H1 (cell line): Measurements from ENCODE around the gene KANSL1.

Experiments used
- ATF3 ChIP-seq: IDR thresholded peaks from 2 replicates; pipeline ENCODE4 v1.6.1; 2011; ENCODE audit warnings: low read depth, mild to moderate bottlenecking, low read length; ENCODE audit not compliant: insufficient read depth
- BACH1 ChIP-seq: IDR thresholded peaks from 2 replicates; pipeline ENCODE4 v1.6.1; 2012; ENCODE audit warnings: low read length, improper control_type of control experiment
- CHD1 ChIP-seq: IDR thresholded peaks from 2 replicates; pipeline ENCODE4 v1.6.1; 2012; ENCODE audit warnings: low read depth, low read length, improper control_type of control experiment
- CHD2 ChIP-seq: IDR thresholded peaks from 2 replicates; pipeline ENCODE4 v1.6.1; 2012; ENCODE audit warnings: low read length, improper control_type of control experiment
- CTCF ChIP-seq, 3 experiments: IDR thresholded peaks; 1 replicate in 2 of 3; 2 replicates in 1 of 3; pipeline versions ENCODE4 v1.5.1 to v1.6.1; 2011; ENCODE audit warnings: low read length in 3 of 3, mild to moderate bottlenecking in 3 of 3, inconsistent platforms in 2 of 3, low read depth in 1 of 3, moderate library complexity in 1 of 3; ENCODE audit not compliant: insufficient read depth in 1 of 3; ENCODE audit errors: control extremely low read depth in 1 of 3
- EGR1 ChIP-seq: IDR thresholded peaks from 2 replicates; pipeline ENCODE4 v1.6.1; 2011; ENCODE audit warnings: low read depth, low read length, borderline replicate concordance
- EP300 ChIP-seq, 2 experiments: IDR thresholded peaks; 1 replicate in 1 of 2; 2 replicates in 1 of 2; pipeline ENCODE4 v1.6.1; 2011 to 2012; ENCODE audit warnings: low read depth in 2 of 2, low read length in 2 of 2, mild to moderate bottlenecking in 2 of 2, borderline replicate concordance in 1 of 2, inconsistent platforms in 1 of 2, moderate library complexity in 1 of 2
- MAFK ChIP-seq: IDR thresholded peaks from 2 replicates; pipeline ENCODE4 v1.6.1; 2012; ENCODE audit warnings: low read depth, mild to moderate bottlenecking, improper control_type of control experiment, low read length
- POLR2A ChIP-seq, 2 experiments: IDR thresholded peaks; 1 replicate in 1 of 2; 2 replicates in 1 of 2; pipeline ENCODE4 v1.6.1; 2011; ENCODE audit warnings: low read depth in 2 of 2, low read length in 2 of 2, mild to moderate bottlenecking in 2 of 2; ENCODE audit errors: control extremely low read depth in 1 of 2
- POLR2AphosphoS5 ChIP-seq: IDR thresholded peaks from 2 replicates; pipeline ENCODE4 v1.6.1; 2011; ENCODE audit warnings: low read depth, low read length
- RNF2 ChIP-seq: fragments of 200-900, 300-1000 bp; sonication (generic); IDR thresholded peaks from 2 replicates; pipeline ENCODE4 v1.7.1; 2016; ENCODE audit warnings: borderline replicate concordance, low read depth, mild to moderate bottlenecking, antibody characterized with exemption, low read length; ENCODE audit not compliant: poor library complexity, severe bottlenecking; ENCODE audit errors: missing control alignments
- SP1 ChIP-seq: IDR thresholded peaks from 2 replicates; pipeline ENCODE4 v1.6.1; 2011; ENCODE audit warnings: low read depth, low read length
- TCF12 ChIP-seq: IDR thresholded peaks from 2 replicates; pipeline ENCODE4 v1.6.1; 2011; ENCODE audit warnings: low read depth, mild to moderate bottlenecking, low read length

DNA sequence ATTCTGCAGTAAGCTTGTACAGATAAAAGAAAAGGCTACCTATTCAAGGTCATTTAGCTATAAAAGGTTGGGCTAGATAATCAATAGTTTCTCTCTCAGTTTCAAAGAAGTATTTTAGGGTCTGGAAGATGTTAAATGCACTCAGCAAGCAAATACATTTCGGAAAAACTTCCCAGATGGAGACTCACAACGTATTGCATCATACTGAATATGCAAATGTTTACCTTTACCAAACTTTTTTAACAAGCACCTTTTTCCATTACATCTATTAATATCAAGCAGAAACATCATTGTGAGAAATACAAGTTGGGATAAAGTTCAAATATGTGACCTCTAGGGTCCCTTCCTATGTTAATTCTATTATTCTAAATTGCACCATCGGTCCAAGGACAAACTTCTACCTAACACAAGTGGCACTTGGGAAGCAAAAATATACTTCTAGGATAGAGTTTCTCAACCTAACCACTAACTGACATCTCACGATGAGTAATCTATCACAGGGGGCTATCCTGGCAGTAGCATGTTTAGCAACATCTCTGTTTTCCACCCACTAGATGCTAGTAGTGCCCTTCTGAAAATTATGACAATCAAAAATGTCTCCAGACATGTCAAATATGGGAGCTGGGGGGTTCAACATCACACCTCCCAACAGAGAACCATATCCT lies 14.5 kb downstream of the KANSL1 start:
- TF ChIP-seq SP1 = no peak
- no peak for TF ChIP-seq POLR2AphosphoS5
- no peak for TF ChIP-seq EGR1
- peak; percentile 39; the same call in 1 of the 2 replicates for TF ChIP-seq ATF3
- TF ChIP-seq CTCF (IDR thresholded peaks at IDR 0.05; ENCODE audit: control extremely low read depth in 1 of 3, insufficient read depth in 1 of 3, low read depth in 1 of 3, low read length in 3 of 3) = no peak
- TF ChIP-seq TCF12 = no peak
- TF ChIP-seq CHD1 = no peak
- no peak; a peak in 1 of 3 replicates for TF ChIP-seq POLR2A (IDR thresholded peaks at IDR 0.05; ENCODE audit: control extremely low read depth in 1 of 2, low read depth in 2 of 2, low read length in 2 of 2)
- no peak for TF ChIP-seq EP300 (IDR thresholded peaks at IDR 0.05; ENCODE audit: borderline replicate concordance in 1 of 2, low read depth in 2 of 2, low read length in 2 of 2)
- TF ChIP-seq RNF2 = no peak
- TF ChIP-seq MAFK = no peak
- TF ChIP-seq CHD2 = no peak
- TF ChIP-seq BACH1 = no peak
